GM18517 (cell line): Measurements from ENCODE around the gene STARD3NL.
"Not testable (repeated sequence)": the region's sequence is repeated elsewhere in the genome, so short reads cannot be mapped to it uniquely, and the experiment has no call there.

ENCODE experiments used
- ATAC-seq: cut with Tn5 transposase; IDR thresholded peaks from one replicate; pipeline ENCODE4 v1.9.1; 2021; ENCODE audit warnings: mild to moderate bottlenecking, moderate library complexity; ENCODE audit not compliant: unreplicated experiment

Gene STARD3NL

DNA sequence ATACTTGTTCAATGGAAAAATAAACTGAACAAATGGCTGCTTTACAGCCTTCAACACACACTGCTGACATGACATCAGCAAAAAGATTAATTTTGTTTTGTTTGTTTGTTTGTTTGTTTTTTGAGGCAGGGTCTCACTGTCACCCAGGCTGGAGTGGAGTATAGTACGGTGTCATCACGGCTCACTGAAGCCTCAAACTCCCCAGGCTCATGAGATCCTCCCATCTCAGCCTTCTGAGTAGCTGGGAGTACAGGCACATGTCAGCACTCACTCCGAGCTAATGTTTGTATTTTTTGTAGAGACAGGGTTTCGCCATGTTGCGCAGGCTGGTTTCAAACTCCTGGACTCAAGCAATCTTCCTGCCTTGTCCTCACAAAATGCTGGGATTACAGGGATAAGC lies 84.5 kb downstream of the STARD3NL start:
- ATAC-seq, result no peak

DNA sequence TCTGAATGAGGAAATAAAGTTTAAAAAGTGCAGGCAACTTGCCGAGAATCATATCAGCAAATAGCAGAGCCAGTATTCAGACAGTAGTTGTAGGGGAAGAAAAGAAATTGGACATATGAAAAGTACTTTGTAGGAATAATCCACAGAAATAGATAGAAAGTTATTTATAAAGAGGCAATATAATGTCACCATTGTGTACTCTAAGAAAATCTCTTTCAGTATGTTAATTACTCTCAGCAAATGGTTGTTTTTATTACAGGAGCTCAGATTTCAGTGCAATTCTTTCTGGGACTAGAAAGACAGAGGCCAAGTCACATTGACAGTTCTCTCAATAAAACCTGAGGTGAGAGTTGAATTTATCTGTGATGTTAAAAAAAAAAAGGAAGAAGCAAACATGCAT lies 85.2 kb downstream of the STARD3NL start:
- not testable (repeated sequence) for ATAC-seq

DNA sequence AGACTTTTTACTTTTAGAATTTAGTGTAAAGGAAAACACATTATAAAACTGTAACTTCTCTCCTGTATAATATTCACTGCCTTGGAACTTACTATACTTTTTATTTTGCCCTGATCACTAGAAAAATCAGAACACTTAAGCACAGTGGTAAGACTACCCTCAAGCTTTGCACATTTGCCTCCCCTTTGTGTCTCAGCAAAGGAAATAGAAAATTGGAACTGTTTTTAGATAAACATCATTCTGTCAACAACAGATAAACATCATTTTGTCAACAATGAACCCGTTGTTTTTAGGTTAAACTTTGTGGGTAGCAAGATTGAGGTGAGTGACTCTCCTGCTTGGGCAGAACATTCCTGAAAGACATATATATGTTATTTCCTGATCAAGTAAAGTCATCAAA lies 86.6 kb downstream of the STARD3NL start:
- not testable (repeated sequence) for ATAC-seq

DNA sequence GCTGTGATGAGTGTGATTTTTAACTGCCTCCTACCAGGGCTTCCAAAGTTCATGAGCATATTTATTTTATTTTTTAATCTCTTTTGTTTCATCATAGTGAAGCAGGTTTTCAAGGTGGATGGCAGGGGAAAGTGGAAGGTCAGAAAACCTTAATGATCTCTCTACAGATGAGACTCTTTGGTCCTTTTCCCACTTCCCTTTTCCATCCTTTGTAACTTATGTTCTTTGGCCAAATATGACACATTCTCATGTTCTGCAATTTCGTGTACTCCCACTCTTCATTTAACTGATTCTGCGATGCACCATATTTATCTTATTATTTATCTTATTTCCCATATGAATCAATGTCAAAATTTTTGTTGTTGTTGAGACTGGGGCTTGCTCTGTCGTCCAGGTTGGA lies 87.9 kb downstream of the STARD3NL start:
- ATAC-seq, result not testable (repeated sequence)

DNA sequence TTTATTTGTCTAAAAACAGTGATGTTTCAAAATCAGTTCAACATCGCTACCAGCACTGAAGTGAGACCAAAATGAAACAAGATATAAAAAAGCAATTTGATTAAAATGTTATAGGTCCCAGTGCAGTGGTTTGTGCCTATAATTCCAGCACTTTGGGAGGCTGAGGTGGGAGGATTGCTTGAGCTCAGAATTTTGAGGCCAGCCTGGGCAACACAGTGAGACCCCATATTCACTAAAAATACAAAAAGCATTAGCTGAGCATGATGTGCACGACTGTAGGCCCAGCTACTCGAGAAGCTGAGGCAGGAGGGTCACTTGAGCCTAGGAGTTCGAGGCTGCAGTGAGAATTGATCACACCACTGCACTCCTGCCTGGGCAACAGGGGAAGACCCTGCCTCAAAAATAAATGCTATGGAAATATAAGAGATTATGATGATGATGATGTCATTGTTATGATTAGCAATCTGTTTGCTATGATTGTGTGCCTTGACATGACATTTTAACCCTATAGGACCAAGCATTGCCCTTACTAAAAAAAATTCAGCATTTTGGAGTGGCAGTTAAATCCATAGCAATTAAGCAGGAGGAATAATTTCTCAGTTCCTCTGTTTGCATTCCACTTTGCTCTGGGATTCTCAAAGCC lies 91.8 kb downstream of the STARD3NL start:
- not testable (repeated sequence) for ATAC-seq

DNA sequence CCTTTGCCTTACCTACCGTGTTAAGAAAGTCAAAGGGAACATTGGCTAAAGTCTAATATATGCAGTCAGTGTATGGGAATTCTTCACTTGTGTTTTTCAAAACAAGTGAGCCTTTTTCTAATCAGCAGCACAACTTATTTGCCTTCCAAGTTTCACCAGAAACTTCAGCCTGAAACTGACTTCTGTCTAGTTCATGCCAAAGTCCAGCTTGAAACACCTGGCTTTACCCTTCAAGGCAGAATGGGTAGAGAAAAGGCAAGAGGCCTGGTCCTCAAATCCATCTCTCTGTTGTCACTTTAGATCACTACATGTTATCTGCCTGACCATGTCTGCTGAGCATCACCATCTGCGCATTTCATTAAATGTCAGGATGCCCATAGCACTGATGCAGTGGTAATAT lies 92.4 kb downstream of the STARD3NL start:
- not testable (repeated sequence) for ATAC-seq

DNA sequence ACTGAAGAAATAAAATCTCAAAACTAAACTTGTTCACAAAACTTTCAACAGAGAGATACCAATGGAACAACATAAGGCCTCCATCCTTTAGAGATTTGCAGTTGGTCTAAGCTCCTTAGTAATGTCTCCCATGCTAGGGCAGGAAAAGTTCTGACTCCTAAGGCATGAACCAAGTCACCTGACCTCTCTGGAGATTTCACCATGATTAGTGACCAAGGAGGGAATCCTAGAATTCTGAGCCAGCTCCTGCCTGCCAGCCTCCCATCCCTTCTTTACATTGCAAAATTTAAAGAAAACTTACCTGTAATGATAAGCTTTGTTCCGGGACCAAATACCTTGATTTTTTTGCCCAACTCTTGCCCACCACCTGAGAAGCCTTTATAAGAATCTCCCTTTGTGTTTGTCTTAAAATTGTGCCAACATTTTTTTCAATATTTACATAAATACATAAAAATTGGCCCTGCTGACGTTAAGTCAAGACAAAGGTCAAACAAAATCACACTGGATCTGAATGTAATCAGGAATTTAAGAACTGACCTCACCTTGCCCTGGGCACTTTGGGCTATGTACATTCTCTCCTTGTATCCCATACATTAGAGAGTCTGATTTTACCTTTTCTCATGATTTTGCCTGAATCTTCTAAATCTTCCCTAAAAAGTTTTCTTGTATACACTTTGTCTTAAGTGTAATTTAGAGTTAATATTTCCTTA lies 95.4 kb downstream of the STARD3NL start, which contains the start of gene TARP:
TSS of gene TARP (minus strand) at position 351 of the 710 bp plus-strand sequence.
- no peak for ATAC-seq

DNA sequence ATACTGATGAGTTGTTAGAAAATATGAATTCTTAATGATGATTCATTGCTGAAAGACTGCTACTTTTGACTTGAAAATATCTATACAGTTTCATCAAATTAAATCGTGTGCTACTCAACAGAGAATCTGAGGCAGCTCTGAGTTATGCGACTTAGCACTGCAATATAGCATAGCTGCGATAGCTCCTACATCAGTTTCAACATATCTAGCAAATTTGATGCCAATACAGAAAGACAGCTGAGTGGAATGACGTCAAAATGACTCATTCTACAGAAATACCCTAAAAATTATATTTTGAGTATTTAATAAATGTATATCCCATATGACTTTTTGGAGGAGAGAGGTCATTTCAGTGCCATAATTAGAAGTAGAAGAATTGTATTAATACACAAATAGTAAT lies 96.4 kb downstream of the STARD3NL start:
- ATAC-seq, result no peak

DNA sequence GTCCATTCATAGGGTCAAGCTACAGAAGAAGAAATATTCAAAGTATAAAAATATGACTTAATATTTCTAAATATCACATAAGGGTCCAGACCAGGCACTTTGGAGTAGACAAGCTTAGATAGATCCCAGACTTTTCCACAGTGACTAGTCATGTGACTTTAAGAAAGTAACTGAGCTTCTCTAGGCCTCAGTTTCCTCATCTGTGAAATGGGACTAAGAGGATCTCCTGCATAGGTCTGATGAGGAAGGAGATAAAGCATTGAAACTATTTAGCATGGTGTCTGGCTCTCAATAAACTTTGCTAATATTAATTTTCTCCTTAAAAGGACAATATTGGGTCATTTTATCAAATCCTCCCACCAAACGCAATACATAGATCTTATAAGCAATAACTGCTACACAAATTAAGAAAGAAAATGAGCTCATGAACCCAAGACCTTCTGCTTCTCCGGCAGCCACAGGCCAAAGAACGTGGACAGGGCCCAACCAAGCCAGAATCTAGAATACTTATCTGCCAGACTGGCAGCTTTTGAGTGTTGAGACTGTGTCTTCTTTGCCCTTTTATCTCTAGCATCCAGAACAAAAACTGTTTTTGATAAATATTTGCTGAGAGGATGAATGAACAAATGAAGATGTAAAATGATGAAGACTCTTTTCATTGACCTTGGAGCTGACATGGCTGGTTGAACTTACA lies 97.0 kb downstream of the STARD3NL start:
- no peak for ATAC-seq

DNA sequence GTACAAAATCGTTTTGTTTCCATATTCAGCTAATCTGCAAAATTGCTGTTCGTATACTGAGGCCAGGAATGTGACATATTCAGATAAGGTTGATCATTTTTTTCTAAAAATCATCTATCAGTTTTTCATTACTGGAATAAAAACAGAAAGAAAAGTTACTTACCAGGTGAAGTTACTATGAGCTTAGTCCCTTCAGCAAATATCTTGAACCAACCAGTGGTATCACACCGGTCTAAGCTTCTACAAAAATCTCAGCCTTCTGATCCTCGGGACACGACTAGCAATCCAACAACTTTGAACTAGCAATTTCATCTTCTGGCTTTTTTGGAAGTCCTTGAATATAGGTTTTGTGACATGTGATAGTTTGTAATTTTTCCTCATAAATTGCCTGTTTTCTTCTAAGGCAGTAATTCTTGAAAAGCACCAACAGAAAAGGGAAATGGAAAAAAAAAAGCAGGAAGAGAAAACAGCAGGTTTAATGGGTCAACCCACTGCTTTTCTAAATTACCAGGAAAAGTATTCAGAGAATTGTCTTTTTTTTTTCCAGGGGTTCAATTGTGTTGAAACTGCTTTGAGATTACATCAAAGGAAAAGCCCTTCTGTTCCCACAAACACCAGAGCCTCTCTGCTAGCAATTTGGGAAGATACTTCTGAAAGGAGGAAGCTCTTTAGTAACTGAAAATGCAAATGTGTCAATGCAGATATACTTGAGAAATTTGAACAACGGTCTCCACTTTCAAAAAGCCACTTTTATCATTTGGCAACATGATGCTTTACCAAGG lies 98.2 kb downstream of the STARD3NL start:
- ATAC-seq, result no peak

DNA sequence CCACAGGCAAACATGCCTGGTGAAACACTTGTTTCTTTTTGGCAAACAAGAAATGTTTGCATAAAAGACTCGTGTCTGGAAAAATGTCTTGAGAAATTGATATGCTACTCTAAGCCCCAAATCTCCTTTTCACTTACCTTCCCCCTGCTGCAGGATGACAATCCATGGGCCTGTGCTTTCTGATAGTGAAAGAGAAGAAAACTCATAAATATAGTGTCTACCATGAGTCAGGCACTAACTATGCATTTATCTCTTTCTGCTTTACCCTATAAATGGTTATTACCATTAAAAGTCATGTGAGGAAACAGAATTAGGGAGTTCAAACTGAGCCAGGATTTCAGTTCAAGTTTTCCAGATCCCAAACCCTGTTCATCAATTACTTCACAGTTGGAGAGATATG lies 102.0 kb downstream of the STARD3NL start:
- ATAC-seq, result no peak
